DND-41 (cell line): ENCODE results near the gene CHCHD3.

Experiments used
- CTCF ChIP-seq: IDR thresholded peaks from 2 replicates; pipeline ENCODE4 v1.5.1; 2012; ENCODE audit warnings: borderline replicate concordance, low read length, moderate library complexity, mild to moderate bottlenecking; ENCODE audit not compliant: poor library complexity, severe bottlenecking; ENCODE audit errors: extremely low read depth
- EZH2 ChIP-seq: IDR thresholded peaks from 3 replicates; pipeline ENCODE4 v1.6.1; 2012; ENCODE audit warnings: borderline replicate concordance, low read depth, mild to moderate bottlenecking, moderate library complexity, low read length, inconsistent platforms; ENCODE audit not compliant: severe bottlenecking

GRCh38 chr7:132895231-132895630, 186.7 kb downstream of the CHCHD3 start:
- TF ChIP-seq CTCF: no peak
- TF ChIP-seq EZH2: no peak
